Left kidney (tissue), 2 donors: ENCODE results near the gene SDCCAG8. TPM values are rescaled to one million over a fixed set of nuclear protein-coding genes. Genes with fewer than 3 reads are reported as not detected.
"Not testable (repeated sequence)": the region's sequence is repeated elsewhere in the genome, so short reads cannot be mapped to it uniquely, and the experiment has no call there.

Experiments used
- DNase-seq: peaks from one replicate; pipeline ENCODE4 v3.0.0-alpha.2; 2013
- polyA plus RNA-seq: library from polyadenylated mRNA; unstranded; fragments of 120-200 nt; gene quantifications from one replicate; pipeline ENCODE4 v1.2.1, GENCODE V29; 2013; ENCODE audit not compliant: insufficient read length

SDCCAG8 gene
- polyA plus RNA-seq, 1 donor = 47.8 TPM

DNA sequence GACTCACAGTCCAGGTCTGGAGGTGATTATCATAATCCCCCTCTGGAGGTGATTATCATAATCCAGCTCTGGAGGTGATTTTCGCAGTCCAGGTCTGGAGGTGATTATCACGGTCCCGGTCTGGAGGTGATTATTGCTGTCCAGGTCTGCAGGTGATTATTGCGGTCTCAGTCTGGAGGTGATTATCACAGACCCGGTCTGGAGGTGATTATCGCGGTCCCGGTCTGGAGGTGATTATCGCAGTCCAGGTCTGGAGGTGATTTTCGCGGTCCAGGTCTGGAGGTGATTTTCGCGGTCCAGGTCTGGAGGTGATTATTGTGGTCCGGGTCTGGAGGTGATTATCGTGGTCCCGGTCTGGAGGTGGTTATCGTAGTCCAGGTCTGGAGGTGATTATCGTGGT lies 76.6 kb downstream of the SDCCAG8 start:
- no peak for DNase-seq

DNA sequence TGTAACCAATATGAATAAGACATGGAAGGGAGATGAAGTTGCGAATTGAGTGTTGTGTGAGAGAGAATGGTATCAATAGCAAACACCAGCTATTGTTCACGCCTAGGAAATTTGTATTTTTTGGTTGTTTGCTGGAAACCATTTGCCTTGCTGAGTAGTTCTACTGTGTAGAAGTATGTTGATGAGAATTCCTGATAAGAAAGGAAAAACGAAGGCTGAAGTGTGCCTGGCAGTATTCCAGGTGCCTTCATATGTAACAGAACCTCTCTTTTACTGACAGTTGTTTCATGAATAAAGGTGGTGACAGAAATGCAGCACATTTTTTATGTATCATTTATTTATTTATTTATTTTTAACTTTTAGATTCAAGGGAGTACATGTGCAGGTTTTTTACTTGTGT lies 79.5 kb downstream of the SDCCAG8 start:
- no peak for DNase-seq

DNA sequence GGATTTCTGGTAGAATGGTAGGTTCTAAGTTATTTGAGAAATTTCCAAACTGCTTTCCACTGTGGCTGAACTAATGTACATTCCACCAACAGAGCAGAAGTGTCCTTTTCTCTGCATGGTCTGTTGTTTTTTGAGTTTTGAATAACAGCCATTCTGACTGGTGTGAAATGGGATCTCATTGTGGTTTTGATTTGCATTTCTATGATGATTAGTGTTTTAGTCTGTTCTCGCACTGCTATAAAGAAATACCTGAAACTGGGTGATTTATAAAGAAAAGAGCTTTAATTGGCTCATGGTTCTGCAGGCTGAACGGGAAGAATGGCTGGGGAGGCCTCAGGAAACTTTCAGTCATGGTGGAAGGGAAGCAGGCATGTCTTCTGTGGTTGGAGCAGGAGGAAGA lies 80.3 kb downstream of the SDCCAG8 start:
- no peak for DNase-seq

DNA sequence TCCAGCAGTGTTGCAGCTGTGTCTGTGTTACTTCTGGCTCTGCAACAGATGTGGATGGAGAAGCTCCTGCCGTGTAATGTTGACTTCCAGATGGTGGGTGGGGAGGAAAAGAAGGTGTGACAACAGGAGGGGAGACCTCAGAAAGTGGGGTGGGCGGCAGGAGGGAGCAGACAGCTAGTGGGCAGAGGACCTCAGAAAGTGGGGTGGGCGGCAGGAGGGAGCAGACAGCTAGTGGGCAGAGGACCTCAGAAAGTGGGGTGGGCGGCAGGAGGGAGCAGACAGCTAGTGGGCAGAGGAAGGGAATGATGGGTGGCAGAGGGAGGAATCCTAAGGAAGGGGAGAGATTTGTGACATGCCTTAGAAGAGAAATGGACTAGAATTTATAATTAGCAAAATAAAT lies 83.0 kb downstream of the SDCCAG8 start:
- not testable (repeated sequence) for DNase-seq

DNA sequence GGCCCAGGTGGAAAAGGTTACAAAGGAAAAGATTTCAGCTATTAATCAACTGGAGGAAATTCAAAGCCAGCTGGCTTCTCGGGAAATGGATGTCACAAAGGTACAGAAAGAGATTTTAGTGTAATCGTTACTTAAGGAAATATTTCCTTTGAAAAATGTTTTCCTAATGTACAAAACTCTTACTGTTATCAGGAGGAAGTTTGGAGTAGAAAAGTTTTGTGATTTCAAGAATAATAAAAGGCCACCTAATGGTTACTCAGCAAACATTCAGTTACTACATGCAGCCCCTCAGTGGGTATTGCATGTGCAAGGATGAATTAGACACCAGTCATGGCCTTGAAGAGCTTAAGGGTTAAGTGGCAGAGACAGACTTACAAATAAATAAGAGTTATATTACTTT lies 85.2 kb downstream of the SDCCAG8 start:
- no peak for DNase-seq

DNA sequence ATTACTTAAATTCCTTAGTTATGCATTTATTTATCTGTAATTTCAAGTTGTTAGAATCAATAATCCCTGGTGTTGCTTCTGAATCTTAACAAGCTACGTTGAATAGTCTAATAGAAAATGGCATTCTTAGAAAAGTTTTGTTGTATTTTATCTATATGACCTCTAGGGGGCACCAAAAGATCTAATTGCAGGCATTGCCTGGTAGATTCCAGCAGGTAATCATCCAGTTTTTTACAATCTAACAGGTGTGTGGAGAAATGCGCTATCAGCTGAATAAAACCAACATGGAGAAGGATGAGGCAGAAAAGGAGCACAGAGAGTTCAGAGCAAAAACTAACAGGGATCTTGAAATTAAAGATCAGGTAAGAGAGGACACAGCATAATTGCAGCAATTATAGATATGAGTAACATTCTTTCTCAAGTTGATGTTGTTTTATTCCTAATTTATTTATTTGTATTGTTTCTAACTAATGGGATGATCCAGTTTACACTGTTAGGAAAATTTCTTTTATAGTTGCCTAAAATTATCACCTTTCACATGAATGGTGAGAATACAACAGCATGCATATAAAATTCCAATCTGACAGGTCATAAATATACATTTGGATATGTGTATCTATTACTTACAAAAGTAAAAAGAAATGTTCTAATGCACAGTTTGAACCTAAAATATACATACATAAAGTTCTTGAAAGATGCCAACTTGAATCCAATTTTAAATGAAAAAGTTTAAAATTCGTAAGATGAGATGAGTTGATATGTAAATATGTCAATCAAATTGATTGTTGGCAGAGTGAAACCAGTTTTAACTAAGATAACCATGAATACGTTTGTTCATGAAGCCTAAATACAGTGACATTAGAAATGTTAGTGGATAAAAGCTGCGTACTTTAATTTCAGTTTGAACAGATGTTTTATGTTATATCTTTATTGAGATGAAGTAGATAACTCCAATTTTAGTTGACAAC lies 88.4 kb downstream of the SDCCAG8 start:
- DNase-seq = peak; percentile 40

DNA sequence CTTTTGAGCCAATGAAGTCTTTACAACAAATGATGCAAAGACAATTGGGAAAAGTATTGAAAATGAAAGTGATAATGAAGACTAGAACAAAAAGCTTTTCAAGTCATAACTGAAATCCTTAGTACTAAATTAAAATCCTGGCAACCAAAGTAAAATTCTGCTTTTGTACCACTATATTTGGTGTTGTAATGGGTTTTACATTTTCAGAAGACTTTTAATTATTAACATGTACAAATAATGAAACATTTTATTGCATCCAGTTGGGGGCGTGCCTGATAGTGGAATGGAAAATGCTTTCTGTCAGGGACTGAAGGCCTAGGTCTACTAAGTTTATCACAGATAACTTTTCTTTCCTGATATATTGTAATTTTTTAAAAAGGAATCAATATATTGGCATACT lies 89.4 kb downstream of the SDCCAG8 start:
- DNase-seq = no peak

DNA sequence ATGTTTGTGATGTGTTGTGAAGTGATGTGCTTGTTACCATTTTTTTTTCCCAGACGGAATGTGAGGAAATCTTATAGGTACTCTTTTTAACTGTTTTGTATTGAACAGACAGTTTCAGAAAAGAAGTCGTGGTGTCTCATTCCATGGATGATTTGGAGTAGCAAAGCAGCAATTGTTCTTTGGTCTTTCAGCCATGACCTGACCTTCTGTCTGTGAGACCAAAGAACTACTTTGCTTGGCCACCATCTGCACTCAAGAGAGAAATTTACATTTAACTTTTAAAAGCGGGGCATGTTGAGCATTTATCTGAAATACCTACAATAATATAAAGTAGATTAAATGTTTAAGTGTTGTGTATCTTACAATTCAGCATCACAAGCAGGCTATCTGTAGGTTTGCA lies 90.2 kb downstream of the SDCCAG8 start:
- no peak for DNase-seq

DNA sequence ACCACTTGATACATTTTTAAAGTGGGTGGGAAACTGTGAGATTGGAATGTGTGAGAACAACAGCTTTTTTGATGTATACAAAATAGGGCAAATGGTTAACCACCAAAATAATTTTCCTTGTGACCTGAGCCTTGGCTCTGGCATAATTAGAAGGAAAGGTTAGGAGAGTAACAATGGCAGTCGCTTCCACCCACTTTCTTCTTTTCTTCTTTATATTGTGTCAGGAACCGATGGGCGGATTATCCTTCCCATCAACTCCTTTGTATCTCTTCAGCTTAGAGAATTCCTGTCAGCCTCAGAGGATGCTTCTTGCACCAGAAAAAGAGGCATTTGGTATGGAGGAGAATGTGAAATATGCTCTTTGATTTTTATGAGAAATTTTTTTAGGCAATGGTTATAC lies 90.6 kb downstream of the SDCCAG8 start:
- DNase-seq = no peak

DNA sequence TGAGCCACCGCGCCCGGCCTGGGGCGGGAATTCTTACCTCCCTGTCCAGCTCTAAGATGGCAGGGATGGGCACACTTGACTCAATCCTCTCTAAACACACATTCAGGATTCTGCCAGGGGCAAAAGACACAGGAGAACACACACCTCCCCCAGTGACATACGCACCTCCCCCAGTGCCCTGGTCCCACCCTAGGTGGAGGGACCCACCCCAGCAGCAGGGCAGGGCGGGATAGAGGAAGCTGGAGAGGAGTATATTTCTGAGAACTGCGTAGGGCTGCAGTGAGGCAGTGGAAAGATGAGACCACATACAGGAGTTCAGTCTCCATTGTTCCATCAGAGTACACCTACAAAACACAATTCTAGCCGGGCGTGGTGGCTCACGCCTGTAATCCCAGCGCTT lies 92.5 kb downstream of the SDCCAG8 start:
- DNase-seq = no peak

DNA sequence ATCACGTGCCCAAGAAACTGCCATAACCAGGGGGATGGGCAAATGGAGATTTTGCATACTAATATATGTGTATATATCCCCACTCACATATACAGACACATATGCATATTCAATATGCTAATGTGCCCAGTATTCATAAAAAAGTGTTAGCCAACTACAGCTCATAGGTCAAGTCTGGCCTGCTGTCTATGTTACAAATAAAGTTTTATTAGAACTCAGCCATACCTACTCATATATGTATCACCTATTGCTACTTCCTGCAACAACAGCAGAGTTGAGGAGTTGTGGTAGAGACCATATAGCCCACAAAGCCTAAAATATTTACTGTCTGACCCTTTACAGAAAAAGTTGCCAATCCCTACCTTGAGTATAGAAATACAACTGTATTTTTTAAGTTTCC lies 93.3 kb downstream of the SDCCAG8 start:
- DNase-seq = no peak

DNA sequence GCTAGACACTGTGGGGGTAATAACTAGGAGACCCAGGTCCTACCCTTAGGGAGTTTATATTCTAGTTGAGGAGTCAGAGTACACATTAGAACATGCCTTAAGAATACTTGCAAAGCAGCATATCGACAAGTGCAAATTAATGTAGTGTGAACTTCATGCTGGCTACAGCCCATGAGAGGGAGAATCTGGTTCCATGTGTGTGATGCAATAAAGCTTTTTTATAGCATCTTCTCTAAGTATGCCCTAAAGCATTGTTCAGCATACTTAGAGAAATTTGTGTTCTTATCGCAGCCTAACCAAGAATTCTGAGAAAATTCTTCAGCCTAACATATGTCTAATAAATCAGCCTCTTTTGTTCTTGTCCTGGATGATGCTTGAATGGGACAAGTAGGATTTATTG lies 95.5 kb downstream of the SDCCAG8 start:
- DNase-seq = no peak

DNA sequence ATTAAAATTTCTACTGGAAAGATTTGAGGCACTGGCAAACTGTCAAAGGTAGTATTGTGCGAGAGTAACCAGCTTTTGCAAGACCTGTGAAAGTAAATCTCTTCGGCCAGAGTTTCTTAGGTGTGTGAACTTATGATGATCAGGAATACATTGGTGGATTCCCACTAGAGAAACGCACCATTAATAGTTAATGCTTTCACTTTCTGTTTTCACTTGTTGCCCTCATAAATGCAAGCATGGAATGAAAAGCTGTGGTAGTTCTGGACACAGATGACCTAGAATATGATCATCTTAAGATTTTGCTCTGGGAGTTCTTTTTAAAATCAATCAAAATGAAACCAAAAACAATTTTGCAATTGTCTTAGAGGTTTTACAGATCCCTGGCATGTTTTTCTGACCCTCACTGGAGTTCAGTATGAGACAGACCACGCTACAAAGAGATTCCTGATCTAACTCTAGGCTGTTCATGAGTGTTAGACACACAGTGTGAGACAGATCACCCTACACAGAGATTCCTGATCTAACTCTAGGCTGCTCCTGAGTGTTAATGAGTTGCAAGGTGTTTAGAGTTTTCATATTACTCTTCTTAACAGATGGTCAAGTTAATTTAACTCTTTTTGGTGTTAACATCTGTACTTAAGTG lies 98.8 kb downstream of the SDCCAG8 start:
- no peak for DNase-seq

DNA sequence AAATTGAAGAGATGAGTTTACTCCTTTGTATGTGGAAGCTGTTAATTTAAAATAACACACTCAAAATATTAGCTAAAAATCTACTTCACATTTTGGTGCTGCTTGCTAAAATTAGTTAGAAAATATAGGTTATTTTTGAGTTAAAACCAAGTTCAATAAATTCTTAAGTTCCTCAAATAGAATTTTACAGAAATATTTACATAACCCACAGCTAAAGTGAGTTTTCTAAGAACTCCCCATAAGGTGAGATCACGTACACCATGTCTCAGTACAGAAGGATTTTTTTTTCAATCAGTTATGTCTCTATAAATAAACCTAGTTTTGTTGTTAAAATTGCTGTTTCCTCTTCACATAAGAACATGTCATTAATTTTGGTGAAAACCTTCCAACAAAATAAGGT lies 108.0 kb downstream of the SDCCAG8 start:
- DNase-seq = no peak

DNA sequence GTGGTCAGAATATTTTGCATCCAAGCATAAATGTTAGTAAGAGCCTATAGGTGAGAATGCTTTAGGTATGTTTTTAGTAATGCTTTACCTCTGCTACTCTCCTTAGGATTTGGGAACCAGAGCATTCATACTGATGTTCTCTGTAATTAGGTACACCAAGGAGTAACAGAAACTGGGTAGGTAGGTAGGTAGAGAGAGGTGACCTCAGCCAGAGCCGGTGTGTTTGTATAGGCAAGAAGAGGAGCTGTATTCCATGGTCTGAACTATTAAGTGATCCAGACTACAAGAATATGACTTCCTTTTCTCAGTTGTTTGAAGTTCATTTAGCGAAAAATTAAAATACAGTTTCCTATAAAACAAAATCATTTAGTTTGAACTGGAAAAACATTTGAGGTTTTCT lies 108.5 kb downstream of the SDCCAG8 start:
- DNase-seq = no peak

DNA sequence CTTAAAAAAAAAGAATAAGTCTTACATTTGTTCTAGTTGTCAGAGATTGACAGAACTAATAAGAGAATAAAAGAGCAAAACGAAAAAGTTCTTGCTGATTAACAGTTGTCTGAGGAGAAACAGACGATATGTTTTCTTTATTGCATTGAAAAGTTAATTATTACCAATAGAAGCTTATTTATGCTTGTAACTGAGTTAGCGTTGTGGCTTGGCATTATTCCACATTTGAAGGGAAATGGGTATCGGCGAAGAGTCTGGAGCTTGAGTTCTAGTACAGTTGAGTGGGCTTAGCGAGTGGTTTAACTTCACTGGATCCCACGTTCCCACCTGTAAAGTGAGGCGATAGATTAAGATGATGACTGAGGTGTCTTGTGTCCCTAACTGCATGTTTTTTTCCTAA lies 109.0 kb downstream of the SDCCAG8 start:
- no peak for DNase-seq

DNA sequence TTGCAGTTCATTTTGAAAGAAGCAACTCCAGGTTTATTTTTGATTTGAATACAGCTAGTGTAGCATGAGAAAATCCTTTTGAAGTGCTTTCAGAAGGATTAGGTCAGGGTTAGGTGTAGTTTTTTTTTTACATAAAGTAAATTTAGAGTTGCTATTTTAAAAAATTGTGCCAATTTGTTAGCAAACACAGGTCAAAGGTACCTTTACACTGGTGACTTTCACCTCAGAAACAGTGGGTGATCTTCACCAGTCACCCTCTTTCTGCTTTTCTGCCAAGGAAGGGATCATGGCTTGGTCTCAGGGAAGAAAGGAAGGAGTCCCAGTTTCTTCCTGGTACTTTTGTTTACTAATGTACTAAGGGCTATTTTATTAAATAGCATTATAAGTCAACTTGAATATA lies 111.5 kb downstream of the SDCCAG8 start:
- no peak for DNase-seq

DNA sequence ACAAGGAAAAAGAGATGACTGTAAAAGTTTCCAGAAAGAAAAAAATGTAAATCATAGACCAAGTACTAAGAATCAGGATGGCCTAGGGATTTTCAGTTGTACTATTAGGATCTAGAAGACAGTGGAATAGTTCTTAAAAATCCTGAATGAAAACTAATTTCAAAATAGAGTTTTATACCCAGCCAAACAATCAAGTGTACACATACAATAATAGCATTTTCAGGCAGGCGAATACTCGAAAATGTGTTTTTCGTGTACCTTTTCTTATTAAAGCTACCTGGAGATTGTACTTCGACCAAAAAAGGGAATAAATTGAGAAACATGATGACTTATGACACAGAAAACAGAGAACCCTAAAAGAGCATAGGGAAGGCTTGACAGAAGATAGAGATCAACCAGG lies 118.6 kb downstream of the SDCCAG8 start:
- no peak for DNase-seq

DNA sequence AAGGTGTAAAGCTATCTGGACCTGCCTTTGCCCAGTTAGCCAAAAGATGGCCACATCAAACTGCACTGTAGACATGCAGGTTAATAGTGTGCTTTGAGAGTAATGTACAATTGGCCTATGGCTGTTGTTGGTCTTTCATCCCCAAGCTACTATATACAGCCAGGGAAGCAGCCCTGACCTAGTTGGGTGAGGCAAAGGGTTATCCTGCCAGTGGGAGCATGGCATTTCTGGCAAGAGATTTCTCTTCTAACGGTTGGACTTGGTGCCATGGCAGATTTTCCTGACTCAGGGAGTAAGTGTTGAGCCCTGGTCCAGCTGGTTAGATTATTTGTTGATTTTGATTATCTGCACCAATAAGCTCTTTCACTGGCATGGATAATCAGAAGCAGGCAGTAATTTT lies 119.8 kb downstream of the SDCCAG8 start:
- DNase-seq = no peak

DNA sequence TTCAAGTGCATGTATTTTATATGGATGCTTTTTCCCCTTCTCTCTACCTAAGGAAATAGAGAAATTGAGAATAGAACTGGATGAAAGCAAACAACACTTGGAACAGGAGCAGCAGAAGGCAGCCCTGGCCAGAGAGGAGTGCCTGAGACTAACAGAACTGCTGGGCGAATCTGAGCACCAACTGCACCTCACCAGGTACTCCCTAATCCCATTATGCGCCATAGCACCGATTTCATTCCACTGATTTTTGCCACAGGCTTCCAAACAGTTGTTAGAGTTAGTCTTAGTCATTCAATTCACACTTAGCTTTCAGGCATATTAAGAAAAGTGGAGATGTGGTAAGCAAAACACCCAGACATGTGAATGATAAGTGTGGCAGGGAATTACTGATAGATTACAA lies 122.8 kb downstream of the SDCCAG8 start:
- no peak for DNase-seq

DNA sequence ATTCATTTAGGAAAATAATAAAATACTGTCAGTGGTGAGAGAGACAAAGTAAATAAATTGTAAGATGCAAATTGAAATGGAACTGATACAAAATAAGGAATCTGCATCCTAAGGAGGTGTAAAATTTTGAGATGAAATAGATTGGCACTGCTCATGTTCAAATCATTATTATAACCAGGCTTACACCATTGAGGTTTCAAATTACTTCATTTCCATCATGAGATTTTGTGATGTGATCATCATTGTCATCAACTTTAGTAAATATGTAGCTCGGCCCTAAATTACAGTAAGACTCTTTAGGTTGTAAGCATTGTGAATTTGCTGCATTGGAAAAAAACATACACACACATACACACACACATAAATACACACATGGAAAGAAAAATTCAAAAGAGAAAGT lies 123.4 kb downstream of the SDCCAG8 start:
- no peak for DNase-seq

DNA sequence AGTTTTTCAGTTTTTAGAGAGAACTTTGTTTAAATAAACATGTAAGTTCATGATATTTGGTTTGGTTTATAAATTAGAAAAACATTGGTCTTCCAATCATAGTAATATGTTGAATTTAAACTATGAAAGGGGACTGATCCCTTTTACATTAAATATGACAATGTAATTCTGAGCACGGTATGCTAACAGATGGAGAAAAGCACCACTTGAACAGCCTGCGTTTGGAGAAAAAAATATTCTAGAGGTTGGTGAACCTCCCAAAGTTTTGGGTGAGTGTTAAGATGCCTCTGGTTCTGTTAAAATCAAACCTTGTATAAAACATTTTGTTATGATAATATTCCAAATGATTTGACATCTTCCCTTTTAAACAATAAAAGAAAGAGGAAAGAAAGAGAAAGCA lies 123.9 kb downstream of the SDCCAG8 start:
- no peak for DNase-seq

DNA sequence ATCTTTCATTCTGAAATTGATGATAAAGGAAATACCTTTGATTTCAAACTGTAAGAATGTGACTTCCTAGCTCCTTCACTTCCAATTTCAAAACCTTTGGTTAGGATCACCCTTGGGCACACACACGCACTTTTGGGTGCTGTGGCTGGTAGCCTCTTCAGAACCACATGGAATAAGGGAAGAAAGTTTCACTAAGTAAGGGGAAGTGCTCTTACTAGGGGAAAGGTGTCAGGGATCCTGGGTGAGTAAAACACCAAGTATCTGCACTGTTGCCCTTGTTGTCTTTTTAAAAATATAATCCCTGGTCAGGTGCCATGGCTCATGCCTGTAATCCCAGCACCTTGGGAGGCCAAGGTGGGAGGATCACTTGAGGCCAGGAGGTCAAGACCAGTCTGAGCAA lies 132.4 kb downstream of the SDCCAG8 start:
- DNase-seq = no peak
